Hepatocyte (in vitro differentiated cells): Measurements from ENCODE around the gene NDRG3. TPM values are rescaled to one million over a fixed set of nuclear protein-coding genes. Genes with fewer than 3 reads are reported as not detected.

Experiments used
- DNase-seq: peaks from one replicate; pipeline ENCODE4 v3.0.0-alpha.2; 2016; ENCODE audit warnings: low spot score
- H2AFZ ChIP-seq: fragments of 200-600 bp; sonication (generic); 2 replicates; pipeline ENCODE4 v1.6.0; 2016; ENCODE audit warnings: antibody characterized with exemption, mild to moderate bottlenecking
- H3K27ac ChIP-seq: fragments of 200-600 bp; sonication (generic); 2 replicates; pipeline ENCODE4 v1.5.1; 2016; ENCODE audit warnings: mild to moderate bottlenecking
- H3K27me3 ChIP-seq: fragments of 200-600 bp; sonication (generic); 2 replicates; pipeline ENCODE4 v1.6.1; 2016
- H3K36me3 ChIP-seq: fragments of 200-600 bp; sonication (generic); replicated peaks from 2 replicates; pipeline ENCODE4 v1.5.1; 2016; ENCODE audit warnings: low read depth; ENCODE audit not compliant: insufficient read depth
- H3K4me1 ChIP-seq: fragments of 200-600 bp; sonication (generic); 2 replicates; pipeline ENCODE4 v1.5.1; 2016; ENCODE audit warnings: mild to moderate bottlenecking, moderate library complexity; ENCODE audit not compliant: insufficient read depth
- H3K4me2 ChIP-seq: fragments of 200-600 bp; sonication (generic); 2 replicates; pipeline ENCODE4 v1.6.0; 2016
- H3K4me3 ChIP-seq: fragments of 200-600 bp; sonication (generic); 2 replicates; pipeline ENCODE4 v1.5.1; 2016; ENCODE audit warnings: mild to moderate bottlenecking
- H3K79me2 ChIP-seq: fragments of 200-600 bp; sonication (generic); 2 replicates; pipeline ENCODE4 v1.6.0; 2017; ENCODE audit warnings: mild to moderate bottlenecking
- H3K9me2 ChIP-seq: fragments of 200-600 bp; sonication (generic); replicated peaks from 2 replicates; pipeline ENCODE4 v1.6.0; 2017; ENCODE audit warnings: mild to moderate bottlenecking; ENCODE audit not compliant: insufficient read depth
- H3K9me3 ChIP-seq: fragments of 200-600 bp; sonication (generic); 2 replicates; pipeline ENCODE4 v1.5.1; 2016; ENCODE audit warnings: low read depth, mild to moderate bottlenecking
- H4K20me1 ChIP-seq: fragments of 200-600 bp; sonication (generic); 2 replicates; pipeline ENCODE4 v1.6.0; 2016; ENCODE audit warnings: mild to moderate bottlenecking; ENCODE audit not compliant: insufficient read depth, poor library complexity, severe bottlenecking
- EZH2 ChIP-seq: fragments of 200-600 bp; sonication (generic); IDR thresholded peaks from 2 replicates; pipeline ENCODE4 v1.6.1; 2016; ENCODE audit warnings: antibody characterized with exemption, mild to moderate bottlenecking, borderline replicate concordance
- EZH2phosphoT487 ChIP-seq: fragments of 200-600 bp; sonication (generic); IDR thresholded peaks from one replicate; pipeline ENCODE4 v1.6.1; 2018; ENCODE audit warnings: antibody characterized with exemption, mild to moderate bottlenecking, low read depth, moderate library complexity; ENCODE audit not compliant: unreplicated experiment, severe bottlenecking
- WGBS: methylation state at CpG from one replicate; pipeline ENCODE4 v1.1.6; 2016; ENCODE audit warnings: low lambda C conversion rate; ENCODE audit errors: missing lambda C conversion rate; 5-methylcytosine and 5-hydroxymethylcytosine counted together
- polyA plus RNA-seq: library from polyadenylated mRNA; unstranded; fragments of >200 nt; fragmentation: Nextera tagmentation; extraction: Ambion mirVana; gene quantifications from 2 replicates; pipeline ENCODE4 v1.2.1, GENCODE V29; 2016
- total RNA-seq: library from RNA; depleted of rRNA; stranded (reverse); fragments of >200 nt; gene quantifications from 2 replicates; pipeline ENCODE4 v1.2.3, GENCODE V29; 2014
- TF ChIP-seq, protein P1 (sequence below): fragments of 200-600 bp; sonication (generic); IDR thresholded peaks from 2 replicates; pipeline ENCODE4 v1.5.1; 2016; ENCODE audit warnings: antibody characterized with exemption, mild to moderate bottlenecking; ENCODE audit not compliant: poor library complexity

NDRG3 gene
- total and polyA plus RNA-seq, 2 experiments from 2014 or later: 19.1 to 19.5 TPM

DNA sequence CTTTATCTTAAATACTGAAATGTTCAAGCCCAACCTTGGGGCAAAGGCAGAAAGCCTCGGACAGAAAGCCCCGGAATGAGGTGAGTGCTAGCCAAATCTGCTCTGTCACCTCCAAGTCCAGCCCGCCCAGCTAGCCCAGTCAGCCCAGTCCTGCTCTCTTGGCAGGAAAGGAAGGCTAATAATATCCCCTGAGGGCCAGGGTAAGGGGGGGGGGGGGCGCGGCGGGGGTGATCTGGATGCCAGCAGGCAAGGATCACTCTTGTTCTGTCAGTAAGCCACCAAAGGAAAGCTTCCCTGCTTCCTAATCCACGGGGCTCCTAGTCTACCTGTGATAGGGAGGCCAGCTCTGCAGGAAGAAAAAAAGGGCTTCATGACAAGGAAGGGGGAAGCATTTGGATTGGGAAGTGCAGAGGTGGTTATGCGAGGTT lies 1.1 kb downstream of the NDRG3 start:
- TF ChIP-seq, protein P1, sequence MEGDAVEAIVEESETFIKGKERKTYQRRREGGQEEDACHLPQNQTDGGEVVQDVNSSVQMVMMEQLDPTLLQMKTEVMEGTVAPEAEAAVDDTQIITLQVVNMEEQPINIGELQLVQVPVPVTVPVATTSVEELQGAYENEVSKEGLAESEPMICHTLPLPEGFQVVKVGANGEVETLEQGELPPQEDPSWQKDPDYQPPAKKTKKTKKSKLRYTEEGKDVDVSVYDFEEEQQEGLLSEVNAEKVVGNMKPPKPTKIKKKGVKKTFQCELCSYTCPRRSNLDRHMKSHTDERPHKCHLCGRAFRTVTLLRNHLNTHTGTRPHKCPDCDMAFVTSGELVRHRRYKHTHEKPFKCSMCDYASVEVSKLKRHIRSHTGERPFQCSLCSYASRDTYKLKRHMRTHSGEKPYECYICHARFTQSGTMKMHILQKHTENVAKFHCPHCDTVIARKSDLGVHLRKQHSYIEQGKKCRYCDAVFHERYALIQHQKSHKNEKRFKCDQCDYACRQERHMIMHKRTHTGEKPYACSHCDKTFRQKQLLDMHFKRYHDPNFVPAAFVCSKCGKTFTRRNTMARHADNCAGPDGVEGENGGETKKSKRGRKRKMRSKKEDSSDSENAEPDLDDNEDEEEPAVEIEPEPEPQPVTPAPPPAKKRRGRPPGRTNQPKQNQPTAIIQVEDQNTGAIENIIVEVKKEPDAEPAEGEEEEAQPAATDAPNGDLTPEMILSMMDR: no peak
- TF ChIP-seq EZH2: no peak
- TF ChIP-seq EZH2phosphoT487: no peak
- Histone ChIP-seq H3K27ac (no peak overlapping the region), H3K27me3 (no peaks in the 10 kb centered on the region), H3K4me3 (no peak overlapping the region), H4K20me1 (no peaks in the 10 kb centered on the region), H3K79me2 (peaks cover 6% of the 10 kb centered on the region), H3K4me2 (peak overlapping the region; percentile 99), H2AFZ (peak overlapping the region; percentile 94), H3K4me1 (peaks cover 12% of the 10 kb centered on the region), H3K9me3 (no peaks in the 10 kb centered on the region), H3K9me2 (no peaks in the 10 kb centered on the region), H3K36me3 (no peaks in the 10 kb centered on the region)
- peak; percentile 7 for DNase-seq
- 16% methylated on average over 6 of the region's 8 CpGs for WGBS

DNA sequence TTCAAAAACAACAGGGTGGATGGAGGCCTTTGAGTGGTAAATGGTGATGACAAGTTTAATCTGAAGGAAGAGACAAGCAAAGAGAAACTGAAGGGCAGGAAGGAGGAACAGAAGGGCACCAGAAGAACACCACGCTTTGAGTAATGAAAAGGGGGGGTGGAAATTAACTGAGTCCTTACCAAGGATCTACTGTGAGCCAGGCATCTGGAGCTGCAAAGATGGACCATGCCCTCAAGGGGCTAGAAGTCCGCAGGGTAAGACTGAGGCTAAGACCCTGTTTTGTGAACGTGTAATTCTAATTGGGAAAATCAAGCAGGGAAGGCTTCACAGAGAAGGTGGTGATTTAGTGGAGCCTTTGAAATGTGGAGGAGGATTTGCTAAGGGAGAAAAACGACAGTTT lies 1.6 kb downstream of the NDRG3 start:
- Histone ChIP-seq H3K36me3 (no peaks in the 10 kb centered on the region), H3K4me2 (peak overlapping the region; percentile 99), H4K20me1 (no peaks in the 10 kb centered on the region), H3K27me3 (no peaks in the 10 kb centered on the region), H3K4me3 (no peak overlapping the region), H3K9me3 (no peaks in the 10 kb centered on the region), H2AFZ (no peak overlapping the region), H3K4me1 (peaks cover 12% of the 10 kb centered on the region), H3K79me2 (peaks cover 6% of the 10 kb centered on the region), H3K9me2 (no peaks in the 10 kb centered on the region), H3K27ac (no peak overlapping the region)
- WGBS: 59% methylated on average over 4 of the region's 4 CpGs
- no peak for TF ChIP-seq EZH2phosphoT487
- TF ChIP-seq, protein P1: no peak
- no peak for TF ChIP-seq EZH2
- DNase-seq: peak; percentile 6

DNA sequence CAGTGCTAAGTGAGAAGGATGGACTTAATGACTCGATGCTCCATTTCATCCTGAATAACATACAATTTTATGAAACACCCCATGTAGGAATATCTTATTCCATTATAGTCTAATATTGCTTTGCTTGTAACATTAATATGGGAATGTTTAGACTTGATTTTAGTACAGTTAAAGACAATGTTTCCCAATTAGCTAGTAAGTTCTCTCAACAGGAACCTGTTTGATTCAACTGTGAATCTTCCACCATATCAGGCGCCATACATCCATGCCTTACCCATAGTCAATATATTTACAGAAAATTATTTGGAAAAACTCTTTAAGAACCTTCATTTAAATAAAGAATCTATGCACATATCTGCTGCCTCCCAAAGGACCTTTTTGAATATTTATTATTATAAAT lies 3.3 kb downstream of the NDRG3 start:
- no peaks in the 10 kb centered on the region for H3K9me3 ChIP-seq
- H4K20me1 ChIP-seq: no peaks in the 10 kb centered on the region
- H3K4me2 ChIP-seq: no peak overlapping the region
- peaks cover 7% of the 10 kb centered on the region for H3K79me2 ChIP-seq
- WGBS: 100% methylated on average over 2 of the region's 2 CpGs
- no peak for DNase-seq
- H3K36me3 ChIP-seq: no peaks in the 10 kb centered on the region
- peaks cover 12% of the 10 kb centered on the region for H3K4me1 ChIP-seq
- H3K4me3 ChIP-seq: no peak overlapping the region
- H2AFZ ChIP-seq: no peak overlapping the region
- H3K27ac ChIP-seq: no peak overlapping the region
- no peaks in the 10 kb centered on the region for H3K9me2 ChIP-seq
- H3K27me3 ChIP-seq: no peaks in the 10 kb centered on the region
- TF ChIP-seq EZH2 (no peak), EZH2phosphoT487 (no peak)
- TF ChIP-seq, protein P1: no peak

DNA sequence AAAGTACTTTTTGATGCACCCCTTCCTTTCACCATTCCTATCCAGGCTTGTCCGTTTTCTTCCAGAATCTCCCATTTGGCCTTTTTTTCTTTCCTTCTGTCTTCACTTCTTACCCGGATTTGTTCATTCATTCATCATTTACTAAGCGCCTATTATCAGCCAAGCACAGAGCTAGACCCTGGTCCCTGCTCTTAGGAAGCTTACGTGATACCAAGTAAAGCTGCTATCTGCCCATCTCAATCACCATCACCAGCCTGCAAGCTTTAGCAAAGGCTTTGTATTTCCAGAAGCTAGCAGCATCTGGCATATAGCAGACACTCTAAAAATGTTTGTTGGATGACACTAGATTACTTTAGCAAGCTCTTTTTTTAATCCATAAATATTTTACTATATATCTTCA lies 4.8 kb downstream of the NDRG3 start:
- no peaks in the 10 kb centered on the region for H4K20me1 ChIP-seq
- H3K4me2 ChIP-seq: no peak overlapping the region
- no peaks in the 10 kb centered on the region for H3K9me3 ChIP-seq
- H2AFZ ChIP-seq: no peak overlapping the region
- TF ChIP-seq, protein P1: no peak
- no peak for TF ChIP-seq EZH2phosphoT487
- TF ChIP-seq EZH2: no peak
- H3K4me3 ChIP-seq: no peak overlapping the region
- no peaks in the 10 kb centered on the region for H3K9me2 ChIP-seq
- H3K36me3 ChIP-seq: no peaks in the 10 kb centered on the region
- H3K27me3 ChIP-seq: no peaks in the 10 kb centered on the region
- H3K27ac ChIP-seq: no peak overlapping the region
- 53% methylated on average over 4 of the region's 4 CpGs for WGBS
- peaks cover 12% of the 10 kb centered on the region for H3K4me1 ChIP-seq
- H3K79me2 ChIP-seq: peaks cover 9% of the 10 kb centered on the region
- no peak for DNase-seq
